ENCODE results near the gene RHOD. TPM values are rescaled to one million over a fixed set of nuclear protein-coding genes. Genes with fewer than 3 reads are reported as not detected.

RHOD gene
- total RNA-seq, 4 donors from 2014 or later = 27.8 to 85.2 (median 56.8) TPM

DNA sequence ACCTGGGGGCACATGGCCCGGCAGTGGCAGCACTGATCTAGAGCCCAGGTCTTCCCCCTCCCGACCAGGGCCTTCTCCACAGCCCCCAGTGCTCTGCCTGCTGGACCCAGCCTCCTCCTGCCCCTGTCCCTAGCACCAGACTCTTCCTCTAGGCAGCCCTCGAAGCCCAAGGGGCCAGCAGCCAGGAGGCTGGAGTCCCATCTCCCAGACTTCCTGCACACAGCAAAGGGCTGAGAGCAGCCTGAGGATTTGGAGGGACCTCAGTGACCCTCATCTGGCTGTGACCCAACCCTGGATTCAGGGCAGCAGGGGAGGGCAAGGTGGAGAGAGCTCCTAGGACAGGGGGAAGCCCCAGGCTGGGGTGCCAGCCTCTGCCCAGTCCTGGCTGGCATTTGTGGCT lies 3.0 kb downstream of the RHOD start:
- H3K27ac ChIP-seq = no peak overlapping the region
- no peaks in the 10 kb centered on the region for H3K36me3 ChIP-seq
- 79 to 91% methylated on average over 3 of the region's 3 CpGs for WGBS, 2 donors
- no peak for TF ChIP-seq POLR2A (IDR thresholded peaks at IDR 0.05)
- TF ChIP-seq, protein P1, sequence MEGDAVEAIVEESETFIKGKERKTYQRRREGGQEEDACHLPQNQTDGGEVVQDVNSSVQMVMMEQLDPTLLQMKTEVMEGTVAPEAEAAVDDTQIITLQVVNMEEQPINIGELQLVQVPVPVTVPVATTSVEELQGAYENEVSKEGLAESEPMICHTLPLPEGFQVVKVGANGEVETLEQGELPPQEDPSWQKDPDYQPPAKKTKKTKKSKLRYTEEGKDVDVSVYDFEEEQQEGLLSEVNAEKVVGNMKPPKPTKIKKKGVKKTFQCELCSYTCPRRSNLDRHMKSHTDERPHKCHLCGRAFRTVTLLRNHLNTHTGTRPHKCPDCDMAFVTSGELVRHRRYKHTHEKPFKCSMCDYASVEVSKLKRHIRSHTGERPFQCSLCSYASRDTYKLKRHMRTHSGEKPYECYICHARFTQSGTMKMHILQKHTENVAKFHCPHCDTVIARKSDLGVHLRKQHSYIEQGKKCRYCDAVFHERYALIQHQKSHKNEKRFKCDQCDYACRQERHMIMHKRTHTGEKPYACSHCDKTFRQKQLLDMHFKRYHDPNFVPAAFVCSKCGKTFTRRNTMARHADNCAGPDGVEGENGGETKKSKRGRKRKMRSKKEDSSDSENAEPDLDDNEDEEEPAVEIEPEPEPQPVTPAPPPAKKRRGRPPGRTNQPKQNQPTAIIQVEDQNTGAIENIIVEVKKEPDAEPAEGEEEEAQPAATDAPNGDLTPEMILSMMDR (IDR thresholded peaks at IDR 0.05) = no peak
- no peak overlapping the region for H3K4me3 ChIP-seq (replicated peaks in 1 of 3)
- H3K4me1 ChIP-seq = peaks cover 20 to 33% of the 10 kb centered on the region in 2 donors
- no peaks in the 10 kb centered on the region for H3K9me3 ChIP-seq
- intact Hi-C loops (cut with DNase I) = no loop called here
- H3K27me3 ChIP-seq = no peaks in the 10 kb centered on the region
- DNase-seq = no peak

DNA sequence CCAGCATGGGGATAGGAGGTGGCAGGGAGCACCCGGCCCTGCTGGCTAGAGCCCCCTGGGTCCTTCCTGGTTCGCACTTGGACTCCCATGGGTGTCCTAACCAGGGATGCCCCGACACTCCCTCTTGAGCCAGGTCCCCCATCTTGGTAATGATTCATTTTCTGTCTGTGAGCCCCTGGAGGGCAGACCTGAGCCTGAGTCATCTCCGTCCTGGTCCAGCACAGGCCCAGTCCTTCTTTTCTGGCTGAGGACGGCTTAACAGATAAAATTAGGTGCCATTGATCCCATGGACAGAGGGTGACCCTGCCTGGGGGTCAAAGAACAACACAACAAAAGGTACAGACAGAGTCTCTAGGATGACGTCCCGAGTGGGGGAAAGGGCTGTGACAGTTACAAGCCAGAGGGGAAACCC lies 3.5 kb downstream of the RHOD start:
- Histone ChIP-seq H3K4me3 (replicated peaks in 1 of 3) (no peak overlapping the region), H3K4me1 (peaks cover 20 to 29% of the 10 kb centered on the region in 2 donors), H3K36me3 (no peaks in the 10 kb centered on the region), H3K9me3 (no peaks in the 10 kb centered on the region), H3K27me3 (no peaks in the 10 kb centered on the region), H3K27ac (no peak overlapping the region)
- TF ChIP-seq POLR2A (IDR thresholded peaks at IDR 0.05) = no peak
- TF ChIP-seq, protein P1 (IDR thresholded peaks at IDR 0.05) = no peak
- intact Hi-C loops (cut with DNase I) = no loop called here
- no peak for DNase-seq
- 86 to 93% methylated on average over 7 of the region's 7 CpGs for WGBS, 2 donors

DNA sequence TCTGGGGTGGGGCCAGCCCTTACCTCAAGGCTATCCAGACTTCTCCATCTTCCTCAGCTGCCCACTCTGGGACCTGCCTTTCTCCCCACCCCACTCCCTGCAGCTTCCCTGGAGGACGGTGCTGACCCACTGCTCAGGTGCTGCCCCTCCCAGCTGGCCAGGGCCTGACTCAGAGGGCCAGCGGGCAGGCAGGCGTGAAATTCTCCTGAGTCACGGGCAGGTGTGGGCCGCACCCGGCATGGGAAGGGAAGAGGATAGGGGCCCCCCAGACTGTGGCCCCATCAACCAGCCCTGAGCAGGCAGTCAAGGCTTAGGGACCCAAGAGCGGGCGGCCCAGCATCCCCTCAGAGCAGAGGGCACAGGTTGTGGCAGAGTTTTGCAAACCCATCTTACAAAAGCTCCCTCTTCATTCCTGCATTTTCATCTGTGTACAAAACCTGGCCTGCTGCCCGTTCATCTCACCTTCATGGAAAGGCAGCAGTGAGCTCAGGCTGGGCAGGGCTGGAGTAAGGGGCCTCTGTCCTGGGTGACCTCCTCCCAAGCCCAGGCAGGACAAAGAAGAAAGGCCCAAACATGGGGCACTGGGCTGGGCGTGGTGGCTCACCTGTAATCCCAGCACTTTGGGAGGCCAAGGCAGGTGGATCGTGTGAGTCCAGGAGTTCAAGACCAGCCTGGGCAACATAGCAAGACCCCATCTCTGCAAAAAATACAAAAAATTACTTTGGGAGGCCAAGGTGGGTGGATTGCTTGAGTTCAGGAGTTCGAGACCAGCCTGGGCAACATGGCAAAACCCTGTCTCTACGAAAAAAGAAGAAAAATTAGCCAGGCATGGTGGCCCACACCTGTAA lies 6.1 kb downstream of the RHOD start:
- intact Hi-C loops (cut with DNase I) = no loop called here

DNA sequence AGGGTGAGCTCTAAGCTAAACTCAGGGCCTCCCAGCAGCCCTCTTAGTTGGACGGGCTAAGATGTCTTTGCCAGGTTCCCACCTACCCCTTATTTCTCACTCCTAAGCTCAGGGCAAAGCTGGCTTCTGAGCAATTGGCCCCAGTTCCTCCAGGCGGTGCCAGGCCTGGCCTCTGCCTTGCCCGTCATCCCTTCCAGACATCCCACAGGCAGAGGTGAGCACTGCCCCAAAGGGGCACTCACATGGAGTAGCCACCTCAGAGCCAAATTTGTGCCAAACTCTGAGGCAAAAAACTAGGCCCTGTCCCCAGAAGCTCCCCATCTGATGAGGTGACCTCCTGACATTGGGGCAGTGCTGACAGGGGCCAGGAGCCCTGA lies 9.7 kb downstream of the RHOD start:
- H3K36me3 ChIP-seq = no peaks in the 10 kb centered on the region
- H3K4me3 ChIP-seq (replicated peaks in 1 of 3) = no peak overlapping the region
- no peak overlapping the region for H3K27ac ChIP-seq
- no peak for DNase-seq
- WGBS, 2 donors = 90 to 100% methylated on average over 3 of the region's 3 CpGs
- TF ChIP-seq, protein P1 (IDR thresholded peaks at IDR 0.05) = no peak
- TF ChIP-seq POLR2A (IDR thresholded peaks at IDR 0.05) = no peak
- no peaks in the 10 kb centered on the region for H3K27me3 ChIP-seq
- intact Hi-C loops (cut with DNase I) = no loop called here
- H3K9me3 ChIP-seq = no peaks in the 10 kb centered on the region
- H3K4me1 ChIP-seq = peaks cover 3 to 11% of the 10 kb centered on the region in 2 donors

More for the DNA sequence above, 6.1 kb downstream of the RHOD start:
- no peak overlapping the region for H3K4me3 ChIP-seq (replicated peaks in 1 of 3)
- H3K36me3 ChIP-seq = no peaks in the 10 kb centered on the region
- WGBS, 2 donors = 67 to 69% methylated on average over 7 to 11 of the region's 13 CpGs
- TF ChIP-seq POLR2A (IDR thresholded peaks at IDR 0.05) = no peak
- TF ChIP-seq, protein P1 (IDR thresholded peaks at IDR 0.05) = no peak
- peak overlapping the region; percentile 63 to 85 (median 65) for H3K27ac ChIP-seq
- peaks cover 3 to 11% of the 10 kb centered on the region in 2 donors for H3K4me1 ChIP-seq
- H3K27me3 ChIP-seq = no peaks in the 10 kb centered on the region
- DNase-seq = peak; percentile 88 to 92
- no peaks in the 10 kb centered on the region for H3K9me3 ChIP-seq
